IMR-90 (cell line): ENCODE measurements around the gene RAP1GAP2.

ENCODE experiments used
- CEBPB ChIP-seq: IDR thresholded peaks from 2 replicates; pipeline ENCODE4 v1.6.1; 2012; ENCODE audit warnings: low read depth, low read length, improper control_type of control experiment
- CTCF ChIP-seq: conservative IDR thresholded peaks from 2 replicates; pipeline ENCODE4 v1.5.1; 2012; ENCODE audit warnings: mild to moderate bottlenecking, low read depth, low read length, improper control_type of control experiment
- POLR2A ChIP-seq: IDR thresholded peaks from 2 replicates; pipeline ENCODE4 v1.6.1; 2012; ENCODE audit warnings: mild to moderate bottlenecking, low read depth, low read length
- RAD21 ChIP-seq: IDR thresholded peaks from 2 replicates; pipeline ENCODE4 v1.6.1; 2012; ENCODE audit warnings: low read length, improper control_type of control experiment
- RCOR1 ChIP-seq: IDR thresholded peaks from 2 replicates; pipeline ENCODE4 v1.6.1; 2012; ENCODE audit warnings: mild to moderate bottlenecking, low read length, improper control_type of control experiment; ENCODE audit not compliant: insufficient replicate concordance
- RFX5 ChIP-seq: IDR thresholded peaks from 2 replicates; pipeline ENCODE4 v1.8.0; 2012; ENCODE audit warnings: low read depth, mild to moderate bottlenecking, low read length, moderate library complexity
- SMC3 ChIP-seq: fragments of 150-350 bp; IDR thresholded peaks from 2 replicates; pipeline ENCODE4 v1.6.1; 2016; ENCODE audit warnings: low read depth, mild to moderate bottlenecking, antibody characterized with exemption, low read length, moderate library complexity
- TF ChIP-seq, protein P1 (sequence below): fragments of 150-350 bp; IDR thresholded peaks from 2 replicates; pipeline ENCODE4 v1.6.1; 2016; ENCODE audit warnings: low read depth, mild to moderate bottlenecking, low read length, moderate library complexity, borderline replicate concordance

DNA sequence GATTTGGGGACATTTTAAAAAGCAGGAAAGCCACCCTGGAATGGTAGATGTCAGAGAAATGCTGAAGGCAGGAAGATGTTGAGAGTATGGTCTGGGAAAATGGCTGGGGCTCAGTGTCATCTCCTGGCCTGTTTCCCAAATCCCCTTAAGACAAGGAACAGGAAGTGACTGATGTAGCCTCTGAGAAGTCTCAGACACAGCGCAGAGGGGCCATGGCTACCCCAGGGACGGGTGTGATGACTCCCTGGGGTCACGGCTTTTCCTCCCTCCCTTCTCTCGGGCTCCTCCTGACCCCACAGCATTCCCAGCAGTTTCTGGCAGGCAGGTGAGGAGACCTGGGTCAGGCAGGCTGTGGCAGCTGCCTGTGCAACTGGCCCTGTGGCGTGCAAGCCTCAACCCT, 45.4 kb downstream of the RAP1GAP2 start:
- TF ChIP-seq, protein P1, sequence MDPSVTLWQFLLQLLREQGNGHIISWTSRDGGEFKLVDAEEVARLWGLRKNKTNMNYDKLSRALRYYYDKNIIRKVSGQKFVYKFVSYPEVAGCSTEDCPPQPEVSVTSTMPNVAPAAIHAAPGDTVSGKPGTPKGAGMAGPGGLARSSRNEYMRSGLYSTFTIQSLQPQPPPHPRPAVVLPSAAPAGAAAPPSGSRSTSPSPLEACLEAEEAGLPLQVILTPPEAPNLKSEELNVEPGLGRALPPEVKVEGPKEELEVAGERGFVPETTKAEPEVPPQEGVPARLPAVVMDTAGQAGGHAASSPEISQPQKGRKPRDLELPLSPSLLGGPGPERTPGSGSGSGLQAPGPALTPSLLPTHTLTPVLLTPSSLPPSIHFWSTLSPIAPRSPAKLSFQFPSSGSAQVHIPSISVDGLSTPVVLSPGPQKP: no peak
- TF ChIP-seq CTCF (no peak), RCOR1 (no peak), POLR2A (no peak), SMC3 (no peak), RAD21 (no peak), CEBPB (no peak), RFX5 (no peak)
